Mammary epithelial cell (primary cell): ENCODE data around the gene IER3.

Experiments
- CTCF ChIP-seq, 2 donors: IDR thresholded peaks in 1 of 2; conservative IDR thresholded peaks in 1 of 2; 2 replicates each; pipeline ENCODE4 v1.5.1; 2011 to 2012; ENCODE audit warnings: inconsistent platforms in 2 of 2, low read length in 2 of 2, mild to moderate bottlenecking in 2 of 2, control low read depth in 1 of 2, low read depth in 1 of 2; ENCODE audit not compliant: insufficient read depth in 1 of 2; ENCODE audit errors: extremely low read depth in 1 of 2
- EZH2 ChIP-seq: IDR thresholded peaks from 2 replicates; pipeline ENCODE4 v1.6.1; 2012; ENCODE audit warnings: low read length, inconsistent platforms, borderline replicate concordance

- TF ChIP-seq CTCF (conservative IDR thresholded peaks at IDR 0.05 in 1 of 2, IDR thresholded peaks at IDR 0.05 in 1 of 2; ENCODE audit: extremely low read depth in 1 of 2, insufficient read depth in 1 of 2, low read depth in 1 of 2, low read length in 2 of 2) (no peak), EZH2 (no peak)
Observed at GRCh38 chr6:30775104-30775503, 30.8 kb upstream of the IER3 start.
